ENCODE measurements around the gene RNF144A. TPM values are rescaled to one million over a fixed set of nuclear protein-coding genes. Genes with fewer than 3 reads are reported as not detected.

RNF144A gene
- total and polyA plus RNA-seq, 2 donors = 4.0 to 8.9 TPM

- 97% methylated on average over 8 of the region's 8 CpGs for WGBS
- H3K36me3 ChIP-seq (ENCODE audit: control insufficient read depth in 2 of 2, insufficient read depth in 2 of 2, low read length in 1 of 2) = peaks cover 9 to 13% of the 10 kb centered on the region in 2 donors
- no peaks in the 10 kb centered on the region for H3K27me3 ChIP-seq (ENCODE audit: control insufficient read depth in 2 of 2, insufficient read depth in 1 of 2, low read length in 1 of 2)
- no peaks in the 10 kb centered on the region for H3K9me3 ChIP-seq (ENCODE audit: control insufficient read depth in 2 of 2, insufficient read depth in 1 of 2, low read length in 1 of 2)
- H3K4me1 ChIP-seq (ENCODE audit: control insufficient read depth in 2 of 2, insufficient read depth in 2 of 2, low read length in 2 of 2) = peaks cover 0 to 5% of the 10 kb centered on the region in 2 donors
- no peak overlapping the region for H3K27ac ChIP-seq (ENCODE audit: low read depth in 1 of 2, low read length in 1 of 2)
- no peak for DNase-seq (ENCODE audit: low read depth in 6 of 9, low spot score in 9 of 9)
- H3K4me3 ChIP-seq (ENCODE audit: low read length in 2 of 2) = no peak overlapping the region
Measured at GRCh38 chr2:7040547-7040946, 123.3 kb downstream of the RNF144A start.

GRCh38 chr2:7041421-7041820 lies 124.2 kb downstream of the RNF144A start:
- Histone ChIP-seq H3K27me3 (ENCODE audit: control insufficient read depth in 2 of 2, insufficient read depth in 1 of 2, low read length in 1 of 2) (no peaks in the 10 kb centered on the region), H3K36me3 (ENCODE audit: control insufficient read depth in 2 of 2, insufficient read depth in 2 of 2, low read length in 1 of 2) (peaks cover 4 to 13% of the 10 kb centered on the region in 2 donors), H3K9me3 (ENCODE audit: control insufficient read depth in 2 of 2, insufficient read depth in 1 of 2, low read length in 1 of 2) (no peaks in the 10 kb centered on the region)

GRCh38 chr2:7043690-7044089 lies 126.5 kb downstream of the RNF144A start:
- WGBS = 91% methylated on average over 3 of the region's 3 CpGs

More at GRCh38 chr2:7041421-7041820, 124.2 kb downstream of the RNF144A start:
- 98% methylated on average over 7 of the region's 7 CpGs for WGBS
- Histone ChIP-seq H3K4me3 (ENCODE audit: low read length in 2 of 2) (no peak overlapping the region), H3K27ac (ENCODE audit: low read depth in 1 of 2, low read length in 1 of 2) (no peak overlapping the region), H3K4me1 (ENCODE audit: control insufficient read depth in 2 of 2, insufficient read depth in 2 of 2, low read length in 2 of 2) (peaks cover 6 to 13% of the 10 kb centered on the region in 2 donors)
- no peak for DNase-seq (ENCODE audit: low read depth in 6 of 9, low spot score in 9 of 9)

GRCh38 chr2:7044253-7045250 lies 127.3 kb downstream of the RNF144A start:
- Histone ChIP-seq H3K27ac (ENCODE audit: low read depth in 1 of 2, low read length in 1 of 2) (peak overlapping the region in 1 of 2 donors; percentile 48), H3K4me1 (ENCODE audit: control insufficient read depth in 2 of 2, insufficient read depth in 2 of 2, low read length in 2 of 2) (peaks cover 15 to 24% of the 10 kb centered on the region in 2 donors), H3K36me3 (ENCODE audit: control insufficient read depth in 2 of 2, insufficient read depth in 2 of 2, low read length in 1 of 2) (peaks cover 4 to 8% of the 10 kb centered on the region in 2 donors), H3K27me3 (ENCODE audit: control insufficient read depth in 2 of 2, insufficient read depth in 1 of 2, low read length in 1 of 2) (no peaks in the 10 kb centered on the region), H3K4me3 (ENCODE audit: low read length in 2 of 2) (no peak overlapping the region), H3K9me3 (ENCODE audit: control insufficient read depth in 2 of 2, insufficient read depth in 1 of 2, low read length in 1 of 2) (no peaks in the 10 kb centered on the region)
- peak in 7 of 9 donors; percentile 26 to 71 (median 47) for DNase-seq (ENCODE audit: low read depth in 6 of 9, low spot score in 9 of 9)
- 94% methylated on average over 17 of the region's 17 CpGs for WGBS

More at GRCh38 chr2:7043690-7044089, 126.5 kb downstream of the RNF144A start:
- no peak for DNase-seq (ENCODE audit: low read depth in 6 of 9, low spot score in 9 of 9)
- Histone ChIP-seq H3K27me3 (ENCODE audit: control insufficient read depth in 2 of 2, insufficient read depth in 1 of 2, low read length in 1 of 2) (no peaks in the 10 kb centered on the region), H3K9me3 (ENCODE audit: control insufficient read depth in 2 of 2, insufficient read depth in 1 of 2, low read length in 1 of 2) (no peaks in the 10 kb centered on the region), H3K27ac (ENCODE audit: low read depth in 1 of 2, low read length in 1 of 2) (peak overlapping the region in 1 of 2 donors; percentile 49), H3K36me3 (ENCODE audit: control insufficient read depth in 2 of 2, insufficient read depth in 2 of 2, low read length in 1 of 2) (peaks cover 4 to 9% of the 10 kb centered on the region in 2 donors), H3K4me3 (ENCODE audit: low read length in 2 of 2) (no peak overlapping the region), H3K4me1 (ENCODE audit: control insufficient read depth in 2 of 2, insufficient read depth in 2 of 2, low read length in 2 of 2) (peaks cover 15 to 24% of the 10 kb centered on the region in 2 donors)

GRCh38 chr2:7045601-7046590 lies 128.7 kb downstream of the RNF144A start:
- H3K27me3 ChIP-seq (ENCODE audit: control insufficient read depth in 2 of 2, insufficient read depth in 1 of 2, low read length in 1 of 2) = no peaks in the 10 kb centered on the region
- peaks cover 0 to 3% of the 10 kb centered on the region in 2 donors for H3K36me3 ChIP-seq (ENCODE audit: control insufficient read depth in 2 of 2, insufficient read depth in 2 of 2, low read length in 1 of 2)
- H3K4me1 ChIP-seq (ENCODE audit: control insufficient read depth in 2 of 2, insufficient read depth in 2 of 2, low read length in 2 of 2) = peaks cover 15 to 24% of the 10 kb centered on the region in 2 donors
- H3K27ac ChIP-seq (ENCODE audit: low read depth in 1 of 2, low read length in 1 of 2) = peak overlapping the region; percentile 39 to 64
- H3K9me3 ChIP-seq (ENCODE audit: control insufficient read depth in 2 of 2, insufficient read depth in 1 of 2, low read length in 1 of 2) = no peaks in the 10 kb centered on the region
- DNase-seq (ENCODE audit: low read depth in 6 of 9, low spot score in 9 of 9) = peak in 1 of 9 donors; percentile 21
- 56% methylated on average over 15 of the region's 15 CpGs for whole genome bisulfite sequencing
- no peak overlapping the region for H3K4me3 ChIP-seq (ENCODE audit: low read length in 2 of 2)

GRCh38 chr2:7047661-7048060 lies 130.4 kb downstream of the RNF144A start:
- no peaks in the 10 kb centered on the region for H3K36me3 ChIP-seq (ENCODE audit: control insufficient read depth in 2 of 2, insufficient read depth in 2 of 2, low read length in 1 of 2)
- WGBS = 52% methylated on average over 3 of the region's 3 CpGs
- no peak overlapping the region for H3K27ac ChIP-seq (ENCODE audit: low read depth in 1 of 2, low read length in 1 of 2)

GRCh38 chr2:7048762-7049294 lies 131.6 kb downstream of the RNF144A start:
- WGBS = 64% methylated on average over 4 of the region's 4 CpGs

More at GRCh38 chr2:7047661-7048060, 130.4 kb downstream of the RNF144A start:
- Histone ChIP-seq H3K4me1 (ENCODE audit: control insufficient read depth in 2 of 2, insufficient read depth in 2 of 2, low read length in 2 of 2) (peaks cover 15 to 24% of the 10 kb centered on the region in 2 donors), H3K27me3 (ENCODE audit: control insufficient read depth in 2 of 2, insufficient read depth in 1 of 2, low read length in 1 of 2) (no peaks in the 10 kb centered on the region), H3K4me3 (ENCODE audit: low read length in 2 of 2) (no peak overlapping the region), H3K9me3 (ENCODE audit: control insufficient read depth in 2 of 2, insufficient read depth in 1 of 2, low read length in 1 of 2) (no peaks in the 10 kb centered on the region)
- no peak for DNase-seq (ENCODE audit: low read depth in 6 of 9, low spot score in 9 of 9)

GRCh38 chr2:7052404-7052803 lies 135.2 kb downstream of the RNF144A start:
- Histone ChIP-seq H3K4me1 (ENCODE audit: control insufficient read depth in 2 of 2, insufficient read depth in 2 of 2, low read length in 2 of 2) (peaks cover 11 to 14% of the 10 kb centered on the region in 2 donors), H3K4me3 (ENCODE audit: low read length in 2 of 2) (no peak overlapping the region), H3K36me3 (ENCODE audit: control insufficient read depth in 2 of 2, insufficient read depth in 2 of 2, low read length in 1 of 2) (no peaks in the 10 kb centered on the region), H3K27ac (ENCODE audit: low read depth in 1 of 2, low read length in 1 of 2) (no peak overlapping the region), H3K27me3 (ENCODE audit: control insufficient read depth in 2 of 2, insufficient read depth in 1 of 2, low read length in 1 of 2) (no peaks in the 10 kb centered on the region), H3K9me3 (ENCODE audit: control insufficient read depth in 2 of 2, insufficient read depth in 1 of 2, low read length in 1 of 2) (no peaks in the 10 kb centered on the region)
- DNase-seq (ENCODE audit: low read depth in 6 of 9, low spot score in 9 of 9) = no peak
- WGBS = 97% methylated on average over 3 of the region's 3 CpGs

More at GRCh38 chr2:7048762-7049294, 131.6 kb downstream of the RNF144A start:
- no peaks in the 10 kb centered on the region for H3K9me3 ChIP-seq (ENCODE audit: control insufficient read depth in 2 of 2, insufficient read depth in 1 of 2, low read length in 1 of 2)
- no peaks in the 10 kb centered on the region for H3K27me3 ChIP-seq (ENCODE audit: control insufficient read depth in 2 of 2, insufficient read depth in 1 of 2, low read length in 1 of 2)
- no peak for DNase-seq (ENCODE audit: low read depth in 6 of 9, low spot score in 9 of 9)
- H3K4me3 ChIP-seq (ENCODE audit: low read length in 2 of 2) = no peak overlapping the region
- H3K36me3 ChIP-seq (ENCODE audit: control insufficient read depth in 2 of 2, insufficient read depth in 2 of 2, low read length in 1 of 2) = no peaks in the 10 kb centered on the region
- peaks cover 15 to 24% of the 10 kb centered on the region in 2 donors for H3K4me1 ChIP-seq (ENCODE audit: control insufficient read depth in 2 of 2, insufficient read depth in 2 of 2, low read length in 2 of 2)
- H3K27ac ChIP-seq (ENCODE audit: low read depth in 1 of 2, low read length in 1 of 2) = no peak overlapping the region

Data from thymus (tissue), 11 donors.